GM18520 (cell line): ENCODE data around the gene MAP1LC3B.

Source experiments
- ATAC-seq: cut with Tn5 transposase; IDR thresholded peaks from one replicate; pipeline ENCODE4 v1.9.1; 2021; ENCODE audit not compliant: unreplicated experiment

MAP1LC3B gene

GRCh38 chr16:87391950-87392820 is at the start of gene MAP1LC3B:
TSS of gene MAP1LC3B (plus strand) at chr16:87392336. CDS start at chr16:87392428, 92 bp downstream.
- ATAC-seq, result peak; percentile 52

- no peak for ATAC-seq
Observed at GRCh38 chr16:87342504-87342903, 49.6 kb upstream of the MAP1LC3B start.

GRCh38 chr16:87342978-87343752 is 49.0 kb upstream of the MAP1LC3B start:
- ATAC-seq, result no peak

GRCh38 chr16:87343753-87344050 is 48.4 kb upstream of the MAP1LC3B start:
- no peak for ATAC-seq

- no peak for ATAC-seq
Observed at GRCh38 chr16:87344165-87344930, 47.8 kb upstream of the MAP1LC3B start.

- ATAC-seq, result no peak
Observed at GRCh38 chr16:87344931-87345631, 47.1 kb upstream of the MAP1LC3B start.

- no peak for ATAC-seq
Observed at GRCh38 chr16:87345726-87346424, 46.3 kb upstream of the MAP1LC3B start.

GRCh38 chr16:87346517-87347060 is 45.5 kb upstream of the MAP1LC3B start:
- ATAC-seq, result no peak

GRCh38 chr16:87347932-87348615 is 44.1 kb upstream of the MAP1LC3B start:
- ATAC-seq, result no peak

GRCh38 chr16:87348616-87349157 is 43.4 kb upstream of the MAP1LC3B start:
- ATAC-seq, result no peak

- no peak for ATAC-seq
Observed at GRCh38 chr16:87350031-87350430, 42.1 kb upstream of the MAP1LC3B start.

GRCh38 chr16:87350681-87351319 is 41.3 kb upstream of the MAP1LC3B start:
- ATAC-seq, result no peak

- ATAC-seq, result no peak
Observed at GRCh38 chr16:87351320-87351698, 40.8 kb upstream of the MAP1LC3B start.

- no peak for ATAC-seq
Observed at GRCh38 chr16:87352818-87353217, 39.3 kb upstream of the MAP1LC3B start.

- no peak for ATAC-seq
Observed at GRCh38 chr16:87353613-87354012, 38.5 kb upstream of the MAP1LC3B start.

- ATAC-seq, result no peak
Observed at GRCh38 chr16:87356491-87356853, 35.7 kb upstream of the MAP1LC3B start.

- no peak for ATAC-seq
Observed at GRCh38 chr16:87358250-87358649, 33.9 kb upstream of the MAP1LC3B start.

- no peak for ATAC-seq
Observed at GRCh38 chr16:87358696-87359095, 33.4 kb upstream of the MAP1LC3B start.

- no peak for ATAC-seq
Observed at GRCh38 chr16:87359121-87359520, 33.0 kb upstream of the MAP1LC3B start.
